Measurements from ENCODE around the gene MUC2. TPM values are rescaled to one million over a fixed set of nuclear protein-coding genes. Genes with fewer than 3 reads are reported as not detected.

MUC2 gene
- total RNA-seq, 1 experiment from 2014 or later: 0.47 TPM

- no peaks in the 10 kb centered on the region for H4K20me1 ChIP-seq (ENCODE audit: insufficient read depth)
- no peak overlapping the region for H3K27ac ChIP-seq (ENCODE audit: low read depth, low read length)
- no peaks in the 10 kb centered on the region for H3K36me3 ChIP-seq (ENCODE audit: control insufficient read depth in 1 of 2, insufficient read depth in 2 of 2, low read length in 2 of 2)
- H3K4me2 ChIP-seq (ENCODE audit: low read length): no peak overlapping the region
- no peak overlapping the region for H3K9ac ChIP-seq (ENCODE audit: low read length)
- peaks cover 10 to 23% of the 10 kb centered on the region in 2 experiments for H3K4me1 ChIP-seq (ENCODE audit: control insufficient read depth in 1 of 2, insufficient read depth in 2 of 2, low read length in 2 of 2)
- ChIA-PET POLR2A (no interaction called here), CTCF (no interaction called here), RAD21 (ENCODE audit: low non-redundant PET in 1 of 2, low total read pairs in 2 of 2, uncharacterized antibody in 2 of 2, unreplicated experiment in 2 of 2) (no interaction called here)
- intact Hi-C loops (cut with micrococcal nuclease): no loop called here
- H3K27me3 ChIP-seq (ENCODE audit: insufficient read depth, low read length): no peaks in the 10 kb centered on the region
- DNase-seq (ENCODE audit: low read depth, low spot score) (no peak), ATAC-seq (no peak)
- TF ChIP-seq CTCF (IDR thresholded peaks at IDR 0.05 in 2 of 3, conservative IDR thresholded peaks at IDR 0.05 in 1 of 3; ENCODE audit: borderline replicate concordance in 1 of 3, insufficient read depth in 1 of 3, low read depth in 2 of 3, low read length in 2 of 3) (no peak), EZH2phosphoT487 (IDR thresholded peaks at IDR 0.05; ENCODE audit: borderline replicate concordance) (no peak)
- H3K4me3 ChIP-seq (replicated peaks in 1 of 2; ENCODE audit: low read depth in 1 of 2, low read length in 2 of 2): no peak overlapping the region
- no peaks in the 10 kb centered on the region for H3K79me2 ChIP-seq (ENCODE audit: insufficient read depth, low read length)
- no TSS peak for BruUV-seq (replicated peaks)
- no peaks in the 10 kb centered on the region for H3K9me2 ChIP-seq (ENCODE audit: insufficient read depth)
- H2AFZ ChIP-seq (ENCODE audit: low read depth, low read length, poor library complexity, severe bottlenecking): no peak overlapping the region
- H3K9me3 ChIP-seq (ENCODE audit: control insufficient read depth in 1 of 2, insufficient read depth in 1 of 2, low read depth in 1 of 2, low read length in 2 of 2): no peaks in the 10 kb centered on the region
Observed at GRCh38 chr11:1067812-1068496, 6.7 kb upstream of the MUC2 start.

DNA sequence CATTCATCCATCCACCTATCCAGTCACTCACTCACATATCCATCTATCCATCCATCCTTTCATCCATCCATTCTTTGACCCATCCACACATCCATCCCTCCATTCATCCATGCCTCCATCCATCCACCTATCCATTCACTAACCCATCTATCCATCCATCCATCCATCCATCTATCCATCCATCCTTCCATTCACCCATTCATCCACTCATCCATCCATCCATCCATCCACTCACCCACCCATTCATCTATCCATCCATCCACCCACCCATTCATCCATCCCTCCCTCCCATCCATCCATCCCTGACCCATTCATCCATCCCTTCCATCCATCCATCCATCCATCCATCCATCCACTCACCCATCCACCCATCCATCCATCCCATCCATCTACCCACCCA, 4.9 kb upstream of the MUC2 start:
- peaks cover 19 to 33% of the 10 kb centered on the region in 2 experiments for H3K4me1 ChIP-seq (ENCODE audit: control insufficient read depth in 1 of 2, insufficient read depth in 2 of 2, low read length in 2 of 2)
- no peaks in the 10 kb centered on the region for H3K9me3 ChIP-seq (ENCODE audit: control insufficient read depth in 1 of 2, insufficient read depth in 1 of 2, low read depth in 1 of 2, low read length in 2 of 2)
- no peaks in the 10 kb centered on the region for H3K27me3 ChIP-seq (ENCODE audit: insufficient read depth, low read length)
- no peaks in the 10 kb centered on the region for H3K9me2 ChIP-seq (ENCODE audit: insufficient read depth)
- DNase-seq (ENCODE audit: low read depth, low spot score) (no peak), ATAC-seq (no peak)
- RAD21 ChIA-PET (ENCODE audit: low non-redundant PET in 1 of 2, low total read pairs in 2 of 2, uncharacterized antibody in 2 of 2, unreplicated experiment in 2 of 2): no interaction called here
- no peaks in the 10 kb centered on the region for H3K36me3 ChIP-seq (ENCODE audit: control insufficient read depth in 1 of 2, insufficient read depth in 2 of 2, low read length in 2 of 2)
- H3K4me3 ChIP-seq (replicated peaks in 1 of 2; ENCODE audit: low read depth in 1 of 2, low read length in 2 of 2): no peak overlapping the region
- CTCF ChIA-PET: no interaction called here
- no peaks in the 10 kb centered on the region for H4K20me1 ChIP-seq (ENCODE audit: insufficient read depth)
- intact Hi-C loops (cut with micrococcal nuclease): no loop called here
- no peak overlapping the region for H2AFZ ChIP-seq (ENCODE audit: low read depth, low read length, poor library complexity, severe bottlenecking)
- H3K79me2 ChIP-seq (ENCODE audit: insufficient read depth, low read length): no peaks in the 10 kb centered on the region
- BruUV-seq (replicated peaks): no TSS peak
- no peak overlapping the region for H3K4me2 ChIP-seq (ENCODE audit: low read length)
- H3K9ac ChIP-seq (ENCODE audit: low read length): no peak overlapping the region
- H3K27ac ChIP-seq (ENCODE audit: low read depth, low read length): no peak overlapping the region
- TF ChIP-seq TCF7L2 (IDR thresholded peaks at IDR 0.05; ENCODE audit: borderline replicate concordance, extremely low read depth, insufficient read depth, insufficient read length): no peak
- TF ChIP-seq RAD21 (IDR thresholded peaks at IDR 0.05; ENCODE audit: low read depth): no peak
- no peak for TF ChIP-seq CBX3 (IDR thresholded peaks at IDR 0.05; ENCODE audit: low read depth)
- TF ChIP-seq EGR1 (IDR thresholded peaks at IDR 0.05; ENCODE audit: low read depth): no peak
- no peak for TF ChIP-seq EZH2 (IDR thresholded peaks at IDR 0.05)
- TF ChIP-seq JUND (IDR thresholded peaks at IDR 0.05): no peak
- TF ChIP-seq SIN3A (IDR thresholded peaks at IDR 0.05; ENCODE audit: low read depth): no peak
- TF ChIP-seq REST (IDR thresholded peaks at IDR 0.05; ENCODE audit: low read depth): no peak
- no peak for TF ChIP-seq POLR2AphosphoS5 (IDR thresholded peaks at IDR 0.05; ENCODE audit: low read depth, low read length)
- no peak for TF ChIP-seq EZH2phosphoT487 (IDR thresholded peaks at IDR 0.05; ENCODE audit: borderline replicate concordance)
- no peak for TF ChIP-seq POLR2A (IDR thresholded peaks at IDR 0.05; ENCODE audit: borderline replicate concordance, extremely low read depth, insufficient read depth, insufficient read length)
- TF ChIP-seq SRF (IDR thresholded peaks at IDR 0.05; ENCODE audit: low read depth): no peak
- POLR2A ChIA-PET: no interaction called here
